K562 (cell line): Measurements from ENCODE around the gene GPR35. TPM values are rescaled to one million over a fixed set of nuclear protein-coding genes. Genes with fewer than 3 reads are reported as not detected.

Experiments
- CREB1 ChIP-seq, 2 experiments: sonication (generic) in 1 of 2; formaldehyde crosslinking in 1 of 2; IDR thresholded peaks; 2 replicates each; pipeline versions ENCODE4 v1.6.1 to v1.8.0; 2012 to 2022; ENCODE audit warnings: inconsistent platforms in 1 of 2, mild to moderate bottlenecking in 1 of 2, missing genetic modification reagents in 1 of 2, moderate library complexity in 1 of 2
- CTCF ChIP-seq, 3 experiments: IDR thresholded peaks in 2 of 3; conservative IDR thresholded peaks in 1 of 3; 2 replicates each; pipeline ENCODE4 v1.5.1; 2011 to 2012; ENCODE audit warnings: low read length in 3 of 3, mild to moderate bottlenecking in 3 of 3, control low read depth in 2 of 3, improper control_type of control experiment in 1 of 3, inconsistent platforms in 1 of 3, low read depth in 1 of 3, mixed read lengths in 1 of 3, moderate library complexity in 1 of 3; ENCODE audit not compliant: insufficient read depth in 2 of 3
- ELF4 ChIP-seq: fragments of 450-650 bp; formaldehyde crosslinking; IDR thresholded peaks from 2 replicates; pipeline ENCODE4 v1.4.0; 2022; ENCODE audit warnings: missing genetic modification characterization
- IRF2 ChIP-seq: sonication (generic); formaldehyde crosslinking; IDR thresholded peaks from 2 replicates; pipeline ENCODE4 v1.8.1; 2022; ENCODE audit warnings: mild to moderate bottlenecking, missing genetic modification reagents
- JUND ChIP-seq, 2 experiments: IDR thresholded peaks; 2 replicates in 1 of 2; 3 replicates in 1 of 2; pipeline ENCODE4 v1.6.1; 2011; ENCODE audit warnings: borderline replicate concordance in 2 of 2, low read depth in 2 of 2, low read length in 2 of 2, improper control_type of control experiment in 1 of 2, missing biosample characterization in 1 of 2, missing genetic modification characterization in 1 of 2, missing genetic modification reagents in 1 of 2
- MAFF ChIP-seq: IDR thresholded peaks from 2 replicates; pipeline ENCODE4 v1.6.1; 2012; ENCODE audit warnings: low read length, improper control_type of control experiment
- NBN ChIP-seq: fragments of 450-650 bp; IDR thresholded peaks from 2 replicates; pipeline ENCODE4 v1.6.1; 2016; ENCODE audit warnings: low read depth, mild to moderate bottlenecking
- NR2C2 ChIP-seq, 2 experiments: fragments of 200-800 bp in 1 of 2; sonication (Bioruptor generic) in 1 of 2; sonication (generic) in 1 of 2; formaldehyde crosslinking in 1 of 2; IDR thresholded peaks; 2 replicates each; pipeline versions ENCODE4 v1.6.1 to v1.8.0; 2016 to 2022; ENCODE audit warnings: mild to moderate bottlenecking in 1 of 2, missing compliant biosample characterization in 1 of 2, missing genetic modification characterization in 1 of 2, missing genetic modification reagents in 1 of 2
- PBX2 ChIP-seq, 2 experiments: IDR thresholded peaks in 1 of 2; conservative IDR thresholded peaks in 1 of 2; 2 replicates each; pipeline ENCODE4 v1.6.1; 2016; ENCODE audit warnings: low read depth in 2 of 2, mild to moderate bottlenecking in 1 of 2, missing compliant biosample characterization in 1 of 2, missing genetic modification characterization in 1 of 2, moderate library complexity in 1 of 2
- PPARD ChIP-seq: fragments of 250-450 bp; sonication (Bioruptor Pico); IDR thresholded peaks from 2 replicates; pipeline ENCODE4 v1.8.0; 2022; ENCODE audit warnings: inconsistent platforms, mild to moderate bottlenecking, moderate library complexity
- RBM39 ChIP-seq: fragments of 200-400 bp; formaldehyde crosslinking; optimal IDR thresholded peaks from 2 replicates; pipeline ENCODE3; 2018; ENCODE audit warnings: low read depth, low read length
- TCF3 ChIP-seq: sonication (generic); formaldehyde crosslinking; IDR thresholded peaks from 2 replicates; pipeline ENCODE4 v1.4.0; 2020; ENCODE audit warnings: mild to moderate bottlenecking, missing genetic modification reagents
- TFE3 ChIP-seq: fragments of 450-650 bp; formaldehyde crosslinking; IDR thresholded peaks from 2 replicates; pipeline ENCODE4 v1.4.0; 2020; ENCODE audit warnings: mild to moderate bottlenecking, mixed read lengths
- ZBTB1 ChIP-seq: sonication (generic); formaldehyde crosslinking; IDR thresholded peaks from 2 replicates; pipeline ENCODE4 v1.8.1; 2023; ENCODE audit warnings: missing genetic modification reagents, low read depth, mild to moderate bottlenecking, borderline replicate concordance
- ZNF253 ChIP-seq: fragments of 250-450 bp; sonication (Bioruptor Pico); conservative IDR thresholded peaks from 2 replicates; pipeline ENCODE4 v1.6.1; 2021; ENCODE audit warnings: mild to moderate bottlenecking
- polyA plus RNA-seq, 8 experiments: library from polyadenylated mRNA; depleted of rRNA in 4 of 8; stranded (reverse) in 5 of 8; unstranded in 3 of 8; fragments of >200 nt; fragmentation: Nextera tagmentation in 2 of 8; fragmentation: Illumina TruSeq in 1 of 8; extraction: Ambion mirVana in 2 of 8; extraction: Trizol in 1 of 8; gene quantifications; 2 replicates each; pipeline versions ENCODE4 v1.2.1 to v1.2.3, GENCODE V29; 2011 to 2014; ENCODE audit warnings: inconsistent platforms in 1 of 8, missing spikeins in 1 of 8
- total RNA-seq, 7 experiments: library from RNA; depleted of rRNA in 6 of 7; stranded (reverse); fragments of >200 nt in 6 of 7; fragmentation: Illumina TruSeq in 2 of 7; extraction: Trizol in 2 of 7; gene quantifications; 2 replicates each; pipeline versions ENCODE4 v1.2.1 to v1.2.3, GENCODE V29; 2011 to 2021; ENCODE audit warnings: low replicate concordance in 1 of 7

Gene GPR35
- total and polyA plus RNA-seq, 9 of the 15 experiments (the other 6 are each of a cell fraction or from before 2014, with no cell fraction given): 0.04 to 0.50 (median 0.29) TPM; not detected in 3

- TF ChIP-seq TFE3 (CRISPR knock-in tag): no peak
- TF ChIP-seq JUND (IDR thresholded peaks at IDR 0.05; ENCODE audit: borderline replicate concordance, low read depth, low read length): peak; percentile 45; the same call in 1 of the 2 replicates
- no peak; the same call in 2 of the 3 replicates for TF ChIP-seq JUND (tag; IDR thresholded peaks at IDR 0.05; ENCODE audit: borderline replicate concordance, low read depth, low read length)
- no peak for TF ChIP-seq NBN
- TF ChIP-seq ZNF253: no peak
- no peak for TF ChIP-seq MAFF
- no peak for TF ChIP-seq IRF2 (CRISPR knock-in tag)
- TF ChIP-seq RBM39: no peak
- TF ChIP-seq NR2C2 (CRISPR knock-in tag; IDR thresholded peaks at IDR 0.05): no peak
- TF ChIP-seq NR2C2 (tag; IDR thresholded peaks at IDR 0.05): no peak
- TF ChIP-seq ELF4 (CRISPR knock-in tag): no peak
- no peak for TF ChIP-seq CREB1 (IDR thresholded peaks at IDR 0.05)
- TF ChIP-seq CREB1 (CRISPR knock-in tag; IDR thresholded peaks at IDR 0.05): no peak
- no peak for TF ChIP-seq ZBTB1
- TF ChIP-seq CTCF (IDR thresholded peaks at IDR 0.05 in 2 of 3, conservative IDR thresholded peaks at IDR 0.05 in 1 of 3; ENCODE audit: insufficient read depth in 2 of 3, low read depth in 1 of 3, low read length in 3 of 3): no peak
- no peak for TF ChIP-seq PPARD
- TF ChIP-seq PBX2 (CRISPR knock-in tag; IDR thresholded peaks at IDR 0.05; ENCODE audit: low read depth): no peak
- TF ChIP-seq PBX2 (tag; conservative IDR thresholded peaks at IDR 0.05; ENCODE audit: low read depth): no peak
- peak; percentile 41; the same call in 1 of the 2 replicates for TF ChIP-seq TCF3 (CRISPR knock-in tag)
Observed at GRCh38 chr2:240584486-240585031, 40.7 kb upstream of the GPR35 start (continued).
